Endothelial cell of umbilical vein (primary cell): Measurements from ENCODE around the gene MRGPRD. TPM values are rescaled to one million over a fixed set of nuclear protein-coding genes. Genes with fewer than 3 reads are reported as not detected.

Experiments
- BruUV-seq: library from RNA; stranded (reverse); fragments of 400-500 nt; replicated peaks from 2 replicates; lab custom pipeline; 2021; lab: Mats Ljungman, UMichigan
- CTCF ChIA-PET: fragments of 300-600, 350-600 bp; sonication (Branson Sonifier 250); formaldehyde crosslinking; loops from one replicate; lab custom pipeline; 2021; ENCODE audit warnings: antibody characterized with exemption, inconsistent platforms; lab: Charles Lee
- POLR2A ChIA-PET: fragments of 300-600, 350-600 bp; sonication (Branson Sonifier 250); formaldehyde crosslinking; loops from one replicate; lab custom pipeline; 2021; ENCODE audit warnings: antibody characterized with exemption, inconsistent platforms; lab: Charles Lee
- DNase-seq: peaks from one replicate; pipeline ENCODE4 v3.0.0-alpha.2; 2011; ENCODE audit warnings: low read depth, low spot score
- FAIRE-seq: peaks from 2 replicates; lab custom pipeline; 2011; peaks lifted over from hg19 to GRCh38; lab: Jason Lieb, UNC
- H2AFZ ChIP-seq: 2 replicates; pipeline ENCODE4 v1.6.0; 2012; ENCODE audit warnings: low read depth, low read length, control low read depth, inconsistent platforms
- H3K27ac ChIP-seq: 2 replicates; pipeline ENCODE4 v1.5.1; 2011; ENCODE audit warnings: low read depth, mild to moderate bottlenecking, control low read depth, low read length, moderate library complexity; ENCODE audit not compliant: insufficient read depth
- H3K27me3 ChIP-seq, 2 experiments: 2 replicates each; pipeline versions ENCODE4 v1.6.0 to v1.6.1; 2011; ENCODE audit warnings: low read length in 2 of 2, mixed read lengths in 1 of 2; ENCODE audit not compliant: control insufficient read depth in 2 of 2, insufficient read depth in 2 of 2
- H3K36me3 ChIP-seq, 2 experiments: 2 replicates in 1 of 2; 3 replicates in 1 of 2; pipeline ENCODE4 v1.5.1; 2011; ENCODE audit warnings: low read length in 2 of 2, mild to moderate bottlenecking in 1 of 2, moderate library complexity in 1 of 2; ENCODE audit not compliant: control insufficient read depth in 2 of 2, insufficient read depth in 2 of 2; ENCODE audit errors: extremely low read depth in 1 of 2
- H3K4me1 ChIP-seq: 3 replicates; pipeline ENCODE4 v1.5.1; 2011; ENCODE audit warnings: mild to moderate bottlenecking, low read length; ENCODE audit not compliant: control insufficient read depth, insufficient read depth; ENCODE audit errors: extremely low read depth
- H3K4me2 ChIP-seq: 2 replicates; pipeline ENCODE4 v1.6.1; 2011; ENCODE audit warnings: low read length, control low read depth, mixed read lengths; ENCODE audit not compliant: insufficient read depth
- H3K4me3 ChIP-seq, 3 experiments: fragments of 200-600 bp in 1 of 3; sonication (generic), shearing (Covaris generic) in 1 of 3; replicated peaks in 1 of 3; 2 replicates each; pipeline ENCODE4 v1.5.1; 2011 to 2016; ENCODE audit warnings: control low read depth in 3 of 3, low read length in 3 of 3, mild to moderate bottlenecking in 2 of 3, inconsistent platforms in 1 of 3, low read depth in 1 of 3, moderate library complexity in 1 of 3; ENCODE audit not compliant: insufficient read depth in 1 of 3
- H3K79me2 ChIP-seq: 2 replicates; pipeline ENCODE4 v1.6.0; 2012; ENCODE audit warnings: low read length, inconsistent platforms; ENCODE audit not compliant: control insufficient read depth, insufficient read depth
- H3K9ac ChIP-seq: replicated peaks from 2 replicates; pipeline ENCODE3; 2011; ENCODE audit warnings: low read length, control low read depth; ENCODE audit not compliant: insufficient read depth; ENCODE audit errors: extremely low read depth
- H3K9me1 ChIP-seq: replicated peaks from 3 replicates; pipeline ENCODE4 v1.6.0; 2011; ENCODE audit warnings: mild to moderate bottlenecking, low read length; ENCODE audit not compliant: control insufficient read depth, insufficient read depth; ENCODE audit errors: extremely low read depth
- H3K9me3 ChIP-seq: replicated peaks from 2 replicates; pipeline ENCODE4 v1.5.1; 2012; ENCODE audit warnings: low read length, inconsistent platforms; ENCODE audit not compliant: control insufficient read depth, insufficient read depth
- H4K20me1 ChIP-seq: replicated peaks from 2 replicates; pipeline ENCODE3; 2011; ENCODE audit warnings: mild to moderate bottlenecking, low read length; ENCODE audit not compliant: control insufficient read depth, insufficient read depth; ENCODE audit errors: extremely low read depth
- CTCF ChIP-seq, 2 donors: IDR thresholded peaks; 1 replicate in 1 of 2; 2 replicates in 1 of 2; pipeline ENCODE4 v1.5.1; 2011; ENCODE audit warnings: low read length in 2 of 2, mild to moderate bottlenecking in 2 of 2, moderate library complexity in 2 of 2, control low read depth in 1 of 2, inconsistent platforms in 1 of 2, low read depth in 1 of 2; ENCODE audit not compliant: insufficient read depth in 1 of 2; ENCODE audit errors: extremely low read depth in 1 of 2
- EZH2 ChIP-seq: IDR thresholded peaks from 2 replicates; pipeline ENCODE4 v1.6.1; 2012; ENCODE audit warnings: borderline replicate concordance, low read depth, mild to moderate bottlenecking, moderate library complexity, low read length, inconsistent platforms; ENCODE audit not compliant: severe bottlenecking
- GATA2 ChIP-seq: IDR thresholded peaks from 2 replicates; pipeline ENCODE4 v1.7.0; 2011; ENCODE audit warnings: low read depth, mild to moderate bottlenecking, moderate library complexity, mixed read lengths, low read length; ENCODE audit not compliant: insufficient read length, insufficient read depth
- JUN ChIP-seq: IDR thresholded peaks from 2 replicates; pipeline ENCODE4 v1.6.1; 2011; ENCODE audit warnings: borderline replicate concordance, low read depth; ENCODE audit not compliant: insufficient read length, insufficient read depth
- MYC ChIP-seq: IDR thresholded peaks from one replicate; pipeline ENCODE4 v1.6.1; 2011; ENCODE audit warnings: mild to moderate bottlenecking, low read depth, low read length
- POLR2A ChIP-seq: IDR thresholded peaks from 2 replicates; pipeline ENCODE4 v1.6.1; 2012; ENCODE audit warnings: low read depth, mild to moderate bottlenecking, control low read depth, low read length
- dilution Hi-C: fragments of 300-500 bp; cut with MboI; formaldehyde crosslinking; loops from one replicate; pipeline ENCODE4 v1.15.0; 2019; ENCODE audit warnings: low sequenced_read_pairs; ENCODE audit not compliant: extremely low pct_ligation_motif_present
- intact Hi-C: fragments of 100-400 bp; cut with micrococcal nuclease; formaldehyde crosslinking; loops from one replicate; pipeline ENCODE4 v1.10.0; 2022
- polyA plus RNA-seq, 4 experiments: library from polyadenylated mRNA; depleted of rRNA in 3 of 4; stranded (reverse) in 3 of 4; unstranded in 1 of 4; fragments of >200 nt; gene quantifications; 2 replicates each; pipeline versions ENCODE4 v1.2.1 to v1.2.3, GENCODE V29; 2011 to 2012; ENCODE audit warnings: missing spikeins in 1 of 4
- total RNA-seq: library from RNA; stranded (reverse); gene quantifications from 2 replicates; pipeline ENCODE4 v1.2.3, GENCODE V29; 2021

MRGPRD gene
- total and polyA plus RNA-seq, 2 donors (not counting 3 experiments of a cell fraction or from before 2014, with no cell fraction given): not detected

GRCh38 chr11:68977781-68978625 lies 2.8 kb downstream of the MRGPRD start:
- dilution Hi-C loops (no loop called here), intact Hi-C loops (no loop called here)
- Histone ChIP-seq H3K9ac (no peak overlapping the region), H3K9me3 (no peaks in the 10 kb centered on the region), H3K4me2 (no peak overlapping the region), H3K27me3 (peaks cover 0 to 5% of the 10 kb centered on the region in 2 experiments), H3K4me1 (no peaks in the 10 kb centered on the region), H3K9me1 (no peaks in the 10 kb centered on the region), H2AFZ (no peak overlapping the region), H3K27ac (no peak overlapping the region), H4K20me1 (no peaks in the 10 kb centered on the region), H3K36me3 (no peaks in the 10 kb centered on the region), H3K79me2 (no peaks in the 10 kb centered on the region), H3K4me3 (no peak overlapping the region)
- FAIRE-seq (no peak), DNase-seq (no peak)
- BruUV-seq: no TSS peak
- no peak for TF ChIP-seq EZH2
- TF ChIP-seq CTCF (IDR thresholded peaks at IDR 0.05; ENCODE audit: extremely low read depth in 1 of 2, insufficient read depth in 1 of 2, low read depth in 1 of 2, low read length in 2 of 2): no peak
- no peak for TF ChIP-seq JUN
- TF ChIP-seq GATA2: no peak
- no peak for TF ChIP-seq MYC
- TF ChIP-seq POLR2A: no peak
- POLR2A ChIA-PET: no interaction called here
- CTCF ChIA-PET: no interaction called here
